CD4-positive, alpha-beta T cell (primary cell): ENCODE measurements around the gene HECTD1. TPM values are rescaled to one million over a fixed set of nuclear protein-coding genes. Genes with fewer than 3 reads are reported as not detected.
"Not testable (repeated sequence)": the region's sequence is repeated elsewhere in the genome, so short reads cannot be mapped to it uniquely, and the experiment has no call there.

ENCODE experiments used
- ATAC-seq: fragments of 200-7000 bp; cut with Tn5 transposase; one replicate; pipeline ENCODE4 v1.10.0; 2022; ENCODE audit warnings: mild to moderate bottlenecking; ENCODE audit not compliant: poor library complexity
- CTCF ChIA-PET: fragments of 350-600 bp; sonication (Branson Sonifier 250); formaldehyde crosslinking; loops from one replicate; lab custom pipeline; 2021; ENCODE audit warnings: antibody characterized with exemption, inconsistent platforms; lab: Charles Lee
- POLR2A ChIA-PET: fragments of 350-600 bp; sonication (Branson Sonifier 250); formaldehyde crosslinking; loops from one replicate; lab custom pipeline; 2021; ENCODE audit warnings: antibody characterized with exemption, inconsistent platforms; lab: Charles Lee
- DNase-seq, 14 experiments: peaks; one replicate each; pipeline ENCODE4 v3.0.0-alpha.2; 2013 to 2020; ENCODE audit warnings: mixed read lengths in 2 of 14
- H3K27ac ChIP-seq, 2 donors: one replicate each; pipeline versions ENCODE4 v1.5.1 to v1.7.0; 2013; ENCODE audit warnings: low read length in 2 of 2, low read depth in 1 of 2, mild to moderate bottlenecking in 1 of 2
- H3K27me3 ChIP-seq, 2 experiments: 1 replicate in 1 of 2; 2 replicates in 1 of 2; pipeline versions ENCODE4 v1.6.1 to v1.7.0; 2013; ENCODE audit warnings: low read length in 2 of 2, control low read depth in 1 of 2, mild to moderate bottlenecking in 1 of 2, moderate library complexity in 1 of 2; ENCODE audit not compliant: insufficient read depth in 2 of 2, control insufficient read depth in 1 of 2
- H3K36me3 ChIP-seq: one replicate; pipeline ENCODE4 v1.6.1; 2013; ENCODE audit warnings: low read length, control low read depth; ENCODE audit not compliant: insufficient read depth
- H3K4me1 ChIP-seq: one replicate; pipeline ENCODE4 v1.6.1; 2013; ENCODE audit warnings: low read length, control low read depth; ENCODE audit not compliant: insufficient read depth
- H3K4me3 ChIP-seq: one replicate; pipeline ENCODE4 v1.5.1; 2013; ENCODE audit warnings: mild to moderate bottlenecking, low read length, moderate library complexity
- H3K9me3 ChIP-seq, 2 experiments: 1 replicate in 1 of 2; 2 replicates in 1 of 2; pipeline versions ENCODE4 v1.6.1 to v1.7.0; 2013; ENCODE audit warnings: low read length in 2 of 2, mild to moderate bottlenecking in 2 of 2, control low read depth in 1 of 2, moderate library complexity in 1 of 2; ENCODE audit not compliant: control insufficient read depth in 1 of 2, insufficient read depth in 1 of 2
- H3K27ac Mint-ChIP-seq: one replicate; pipeline ENCODE4 v1.8.0; 2020; ENCODE audit warnings: mixed read lengths
- H3K27me3 Mint-ChIP-seq: one replicate; pipeline ENCODE4 v1.8.0; 2021; ENCODE audit warnings: mixed read lengths
- H3K36me3 Mint-ChIP-seq: one replicate; pipeline ENCODE4 v1.8.0; 2021; ENCODE audit warnings: low read depth, mixed read lengths
- H3K4me1 Mint-ChIP-seq: one replicate; pipeline ENCODE4 v1.8.0; 2021; ENCODE audit warnings: low read depth, mixed read lengths
- H3K4me3 Mint-ChIP-seq: one replicate; pipeline ENCODE4 v1.8.0; 2020; ENCODE audit warnings: mild to moderate bottlenecking, mixed read lengths
- H3K9me3 Mint-ChIP-seq: one replicate; pipeline ENCODE4 v1.8.0; 2020; ENCODE audit warnings: mixed read lengths
- CTCF ChIP-seq: fragments of 200-600 bp; IDR thresholded peaks from one replicate; pipeline ENCODE4 v1.8.0; 2022; ENCODE audit warnings: antibody characterized with exemption, mild to moderate bottlenecking
- intact Hi-C, 2 experiments: fragments of 100-400 bp; cut with DNase I in 1 of 2; cut with micrococcal nuclease in 1 of 2; formaldehyde crosslinking; loops; one replicate each; pipeline versions ENCODE4 v1.15.1 to v1.9.0; 2023 to 2025; cut with DNase I, micrococcal nuclease
- total RNA-seq, 174 experiments: library from RNA in 2 of 174; stranded (reverse) in 2 of 174; gene quantifications; one replicate each; pipeline ENCODE4 v1.2.3 and lab custom pipeline; 2021 to 2026

The HECTD1 gene
- total RNA-seq, 2 experiments from 2014 or later: 162 to 168 TPM

DNA sequence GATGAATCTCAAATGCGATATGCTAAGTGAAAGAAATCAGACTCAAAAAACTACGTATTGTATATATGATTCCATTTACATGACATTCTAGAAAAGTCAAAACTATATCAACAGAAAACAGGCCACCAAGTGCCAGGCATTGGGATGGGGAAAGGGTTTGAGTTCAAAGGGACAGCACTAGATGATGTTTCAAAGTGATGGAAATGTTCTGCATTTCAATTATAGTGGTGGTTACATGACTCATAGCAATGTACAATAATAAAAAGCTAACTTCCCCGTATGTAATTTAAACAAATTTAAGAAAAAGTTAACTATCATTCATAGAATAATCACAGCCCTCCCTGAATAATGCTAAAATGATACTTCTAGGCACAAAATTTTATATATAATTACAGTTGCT lies 13.5 kb downstream of the HECTD1 start:
- Mint-ChIP-seq H3K4me3 (no peak overlapping the region), H3K36me3 (peaks cover 78% of the 10 kb centered on the region), H3K4me1 (peaks cover 62% of the 10 kb centered on the region), H3K27ac (peak overlapping the region; percentile 25), H3K9me3 (no peaks in the 10 kb centered on the region), H3K27me3 (no peaks in the 10 kb centered on the region)
- Histone ChIP-seq H3K27ac (no peak overlapping the region), H3K36me3 (peaks cover 41% of the 10 kb centered on the region), H3K9me3 (no peaks in the 10 kb centered on the region), H3K4me3 (no peak overlapping the region), H3K4me1 (peaks cover 20% of the 10 kb centered on the region), H3K27me3 (no peaks in the 10 kb centered on the region)
- intact Hi-C loops: no loop called here
- ChIA-PET POLR2A (interaction anchor here (0.8 to 3.1 kb wide), 2 partner anchors 12 to 14 kb away, joined by 3 to 20 read pairs; partner anchors contain the start of gene HECTD1), CTCF (interaction anchor here (0.8 to 2.3 kb wide), 2 partner anchors 13 to 20 kb away, joined by 3 to 8 read pairs; partner anchors contain the start of gene HECTD1)
- ATAC-seq: no peak
- no peak for TF ChIP-seq CTCF
- DNase-seq: no peak

- H3K27me3 ChIP-seq, H3K27me3 Mint-ChIP-seq, H3K4me3 Mint-ChIP-seq, H3K9me3 ChIP-seq, CTCF ChIA-PET, DNase-seq, H3K9me3 Mint-ChIP-seq, H3K4me3 ChIP-seq, H3K27ac ChIP-seq, ATAC-seq, H3K27ac Mint-ChIP-seq: not testable (repeated sequence)
- Mint-ChIP-seq H3K4me1 (peaks cover 60% of the 10 kb centered on the region), H3K36me3 (peaks cover 64% of the 10 kb centered on the region)
- intact Hi-C loops: loop anchor here in 1 of 2 experiments (2.0 kb wide), 1 partner anchor 14 kb away; the partner anchor contains the start of gene HECTD1
- POLR2A ChIA-PET: interaction anchor here (0.7 kb wide), 1 partner anchor 581 kb away, joined by 3 read pairs; no protein-coding TSS in a partner anchor
- Histone ChIP-seq H3K4me1 (peaks cover 23% of the 10 kb centered on the region), H3K36me3 (peaks cover 34% of the 10 kb centered on the region)
These were observed 15.0 kb downstream of the HECTD1 start for GRCh38 chr14:31192544-31192943.

- Histone ChIP-seq H3K4me1 (peaks cover 19% of the 10 kb centered on the region), H3K27me3 (no peaks in the 10 kb centered on the region), H3K27ac (no peak overlapping the region), H3K4me3 (no peak overlapping the region), H3K9me3 (no peaks in the 10 kb centered on the region), H3K36me3 (peaks cover 36% of the 10 kb centered on the region)
- no peak overlapping the region for H3K4me3 Mint-ChIP-seq
- no peaks in the 10 kb centered on the region for H3K9me3 Mint-ChIP-seq
- ChIA-PET CTCF (no interaction called here), POLR2A (interaction anchor here (1.5 kb wide), 1 partner anchor 18 kb away, joined by 4 read pairs; no protein-coding TSS in a partner anchor)
- no peaks in the 10 kb centered on the region for H3K27me3 Mint-ChIP-seq
- intact Hi-C loops: no loop called here
- peaks cover 53% of the 10 kb centered on the region for H3K4me1 Mint-ChIP-seq
- DNase-seq (no peak), ATAC-seq (no peak)
- peaks cover 63% of the 10 kb centered on the region for H3K36me3 Mint-ChIP-seq
- peak overlapping the region; percentile 11 for H3K27ac Mint-ChIP-seq
- no peak for TF ChIP-seq CTCF
These were observed 16.8 kb downstream of the HECTD1 start for GRCh38 chr14:31190717-31191263.
